HG03196 (cell line): ENCODE data around the gene PADI1.

Experiments used
- ATAC-seq: cut with Tn5 transposase; IDR thresholded peaks from one replicate; pipeline ENCODE4 v1.9.1; 2021; ENCODE audit not compliant: unreplicated experiment

The PADI1 gene

DNA sequence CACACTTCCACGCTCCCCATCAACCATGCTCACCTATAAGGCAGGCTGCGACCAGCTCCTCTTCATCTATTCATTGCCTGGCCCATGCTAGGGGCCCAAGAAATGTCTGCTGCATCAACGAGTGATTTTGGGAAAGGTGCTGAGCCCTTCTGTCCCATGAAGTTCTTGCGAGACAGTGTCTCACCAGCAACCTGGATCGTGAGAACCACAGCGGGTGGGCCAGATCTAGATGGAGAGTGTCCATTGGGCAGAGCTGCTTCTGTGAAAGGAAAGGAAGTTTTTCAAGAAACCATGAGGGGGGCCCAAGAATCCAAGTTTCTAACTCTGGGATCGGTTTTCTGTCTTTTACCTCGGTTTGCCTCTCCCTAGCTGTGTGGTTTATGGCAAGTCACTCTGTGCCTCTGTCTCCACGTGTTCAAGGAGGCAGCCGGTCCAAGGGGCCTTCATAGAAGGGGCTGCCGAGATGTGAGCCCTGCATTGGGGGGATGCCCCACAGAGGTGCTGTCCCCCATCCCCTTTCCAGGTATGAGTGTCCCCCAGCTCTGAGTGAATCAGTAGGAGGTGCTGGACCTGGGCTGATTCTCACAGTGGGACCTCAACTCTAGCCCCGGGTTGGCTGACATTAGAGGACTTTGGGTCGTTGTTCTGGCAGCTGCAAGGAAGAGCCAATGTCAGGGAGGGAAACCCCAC lies 8.3 kb upstream of the PADI1 start:
- no peak for ATAC-seq

DNA sequence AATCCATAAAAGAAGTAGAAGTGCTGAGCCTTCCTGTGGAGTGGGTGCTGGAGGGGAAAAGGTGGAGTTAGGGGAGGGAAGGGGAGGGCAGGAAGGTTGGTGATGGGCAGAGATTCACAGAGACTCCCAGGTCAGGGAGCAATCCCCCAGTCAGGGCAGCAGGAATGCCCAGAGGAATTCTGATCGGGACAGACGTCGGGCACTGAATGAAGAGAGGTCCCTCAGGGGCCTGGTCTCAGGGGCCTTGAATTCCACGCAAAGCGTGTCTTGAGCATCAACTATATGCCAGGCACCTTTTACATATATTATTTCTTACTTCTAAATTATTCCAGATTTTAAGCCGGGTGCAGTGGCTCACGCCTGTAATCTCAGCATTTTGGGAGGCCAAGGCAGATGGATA lies 7.2 kb upstream of the PADI1 start:
- ATAC-seq: no peak

- no peak for ATAC-seq
Measured at GRCh38 chr1:17198476-17199258, 6.3 kb upstream of the PADI1 start.

DNA sequence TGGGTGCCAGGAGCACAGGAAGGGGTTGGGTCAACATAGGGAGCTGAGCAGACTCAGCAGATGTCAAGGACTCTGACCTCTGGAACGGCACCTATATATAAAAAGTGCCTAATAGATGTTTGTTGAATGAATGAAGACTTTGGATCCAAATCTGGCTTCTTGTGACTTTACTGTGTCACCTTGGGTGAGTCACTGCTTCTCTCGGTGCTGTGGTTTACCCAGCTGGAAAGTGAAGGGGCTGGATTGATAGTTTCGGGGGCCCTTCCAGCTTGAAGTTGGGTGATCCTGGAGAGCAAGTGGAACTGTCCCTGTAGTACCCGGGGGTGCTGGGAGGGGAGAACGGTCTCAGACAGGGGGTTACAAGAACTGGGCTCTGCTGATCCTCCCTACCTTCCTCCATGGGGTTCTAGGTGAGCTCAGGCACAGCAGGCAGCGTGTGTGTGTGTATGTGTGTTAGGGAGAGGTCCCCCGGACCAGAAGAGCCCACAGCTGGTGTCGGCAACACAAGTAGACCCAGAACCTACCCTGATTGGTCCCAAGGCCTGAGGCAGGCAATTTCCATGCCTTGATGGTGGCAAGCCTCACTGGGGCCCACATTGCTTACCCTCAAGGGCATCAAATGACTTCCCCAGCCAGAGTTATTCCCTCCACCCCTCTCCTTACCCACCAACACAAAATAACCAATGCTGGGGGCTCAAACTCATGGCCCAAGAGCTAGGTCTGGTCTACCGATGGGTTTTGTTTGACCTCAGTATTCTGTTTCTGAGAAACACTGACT lies 5.5 kb upstream of the PADI1 start:
- ATAC-seq: no peak

DNA sequence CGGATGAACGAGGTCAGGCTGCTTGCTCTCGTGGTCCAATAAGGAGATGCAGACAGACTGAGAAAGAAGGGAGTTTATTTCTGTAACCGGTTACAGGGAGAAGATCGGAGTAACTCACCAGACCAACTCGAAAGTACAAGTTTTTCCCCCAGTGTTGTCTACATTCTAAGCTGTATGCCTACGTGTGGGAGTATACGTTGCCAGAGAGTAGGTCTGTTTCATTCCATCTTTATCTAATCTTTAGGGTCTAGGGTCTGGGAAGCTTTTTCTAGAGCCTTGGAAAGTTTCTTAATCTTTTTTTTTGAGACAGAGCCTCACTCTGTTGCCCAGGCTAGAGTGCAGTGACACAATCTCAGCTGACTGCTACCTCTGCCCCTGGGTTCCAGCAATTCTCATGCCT lies 4.7 kb upstream of the PADI1 start:
- no peak for ATAC-seq

DNA sequence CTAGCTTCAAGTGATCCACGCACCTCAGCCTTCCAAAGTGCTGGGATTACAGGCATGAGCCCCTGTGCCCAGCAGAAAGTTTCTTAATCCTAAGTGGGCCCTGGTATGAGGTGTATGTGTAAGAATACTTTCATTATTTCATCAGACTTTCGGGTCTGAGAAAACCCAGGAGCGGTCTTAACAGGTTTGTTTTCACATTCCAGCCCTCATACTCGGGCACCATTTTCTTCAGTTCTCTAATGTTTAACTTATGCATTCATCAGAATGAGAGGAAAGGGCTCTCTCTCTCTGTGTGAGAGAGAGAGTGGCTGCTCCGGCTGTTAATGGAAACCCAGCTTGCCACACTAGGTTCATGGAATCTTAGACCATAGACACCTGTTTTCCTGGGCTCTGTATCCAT lies 4.2 kb upstream of the PADI1 start:
- no peak for ATAC-seq

- ATAC-seq: no peak
Measured at GRCh38 chr1:17201201-17202021, 3.5 kb upstream of the PADI1 start.

GRCh38 chr1:17205652-17206051 lies 724 bp downstream of the PADI1 start:
- ATAC-seq: no peak

DNA sequence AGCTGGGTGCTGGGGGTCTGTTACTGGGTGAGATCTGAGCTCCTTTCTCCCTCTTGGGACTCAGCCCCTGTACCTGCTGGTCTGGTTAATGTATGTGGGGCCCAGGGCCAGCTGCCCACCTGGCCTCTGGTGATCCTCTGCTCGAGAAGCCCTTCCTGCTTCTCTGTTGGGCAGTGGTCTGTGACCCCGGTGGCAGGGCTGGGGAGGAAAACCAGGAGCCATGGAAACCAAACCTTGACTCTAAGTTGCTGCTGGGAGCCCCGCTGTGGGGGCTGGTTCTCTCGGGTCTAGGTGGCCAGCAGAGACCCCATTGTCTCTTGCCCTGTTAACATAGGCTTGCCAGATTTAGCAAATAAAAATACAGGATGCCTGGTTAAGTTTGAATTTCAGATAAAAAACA lies 1.3 kb downstream of the PADI1 start:
- ATAC-seq: no peak

DNA sequence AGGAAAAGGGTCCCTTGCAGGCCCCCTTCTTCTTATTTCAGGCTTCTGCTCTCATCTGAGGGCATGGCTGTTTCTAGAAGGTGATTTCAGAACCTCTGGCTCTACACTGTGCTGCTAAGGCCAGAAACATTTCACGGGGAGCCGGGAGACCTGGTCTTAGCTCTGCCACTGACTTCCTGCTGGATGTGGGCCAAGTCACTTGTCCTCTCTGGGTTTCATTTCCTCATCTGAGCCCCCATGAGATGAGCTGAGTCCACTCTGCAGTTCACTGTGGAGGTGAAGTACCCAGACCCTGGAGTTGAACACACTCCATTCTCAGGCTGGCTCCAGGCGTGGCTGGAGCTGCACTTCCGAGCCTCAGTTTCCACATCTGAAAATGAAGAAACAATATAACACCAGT lies 2.1 kb downstream of the PADI1 start:
- peak; percentile 62 for ATAC-seq

- no peak for ATAC-seq
Measured at GRCh38 chr1:17207540-17207939, 2.6 kb downstream of the PADI1 start.

DNA sequence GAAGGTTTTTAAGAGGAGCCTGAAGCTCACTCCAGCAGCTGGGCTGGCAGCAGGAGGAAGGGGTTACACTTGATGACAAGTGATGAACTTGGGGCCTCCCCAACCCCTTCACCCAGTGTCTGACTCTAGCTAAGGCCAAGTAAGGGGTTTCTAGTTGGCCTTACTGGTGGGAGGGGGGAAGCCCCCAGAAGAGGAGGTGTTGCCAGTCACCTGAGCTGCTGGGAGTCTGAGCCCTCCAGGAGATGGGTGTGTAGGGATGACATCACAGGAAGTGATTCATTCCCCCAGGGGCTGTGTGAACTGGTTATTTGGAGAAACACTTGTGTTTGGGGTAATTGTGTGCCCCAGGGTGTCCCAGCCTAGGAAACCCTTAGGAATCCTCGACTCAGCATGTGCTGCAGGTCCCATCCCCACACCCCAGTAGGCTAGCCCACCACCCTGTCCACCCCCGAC lies 3.1 kb downstream of the PADI1 start:
- peak; percentile 57 for ATAC-seq

DNA sequence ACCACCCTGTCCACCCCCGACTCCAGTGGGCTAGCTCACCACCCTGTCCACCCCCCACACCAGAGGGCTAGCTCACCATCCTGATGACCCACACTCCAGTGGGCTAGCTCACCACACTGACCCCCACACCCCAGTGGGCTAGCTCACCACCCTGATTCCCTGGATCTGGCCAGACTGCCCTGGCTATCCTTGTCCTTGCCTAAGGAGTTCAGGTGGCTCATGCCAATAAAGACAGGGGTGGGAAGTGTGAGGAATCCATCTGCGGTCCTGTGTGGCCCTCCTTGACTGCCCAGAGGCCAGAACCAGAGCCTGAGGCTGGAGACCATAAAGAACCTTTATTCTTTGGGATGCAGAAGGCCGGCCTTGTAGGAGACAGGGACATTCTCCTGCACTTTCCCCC lies 3.6 kb downstream of the PADI1 start:
- ATAC-seq: no peak

GRCh38 chr1:17209430-17209829 lies 4.5 kb downstream of the PADI1 start:
- no peak for ATAC-seq

DNA sequence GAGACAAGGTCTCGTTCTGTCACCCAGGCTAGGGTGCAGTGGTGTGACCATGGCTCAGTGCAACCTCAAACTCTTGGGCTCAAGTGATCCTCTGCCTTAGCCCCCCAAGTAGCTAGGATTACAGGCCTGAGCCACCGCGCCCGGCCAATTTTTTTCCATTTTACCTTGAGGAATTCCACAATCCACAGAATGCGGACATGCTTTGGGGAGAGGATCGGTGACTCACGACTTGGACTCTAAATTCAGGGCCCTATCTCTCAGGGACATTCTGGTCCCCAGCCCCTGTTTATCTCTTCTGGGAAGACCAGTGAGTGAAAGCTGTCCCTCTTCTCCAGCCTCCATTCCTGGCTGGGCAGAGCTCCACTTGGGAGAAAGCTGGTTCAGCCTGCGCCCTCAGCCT lies 5.2 kb downstream of the PADI1 start:
- ATAC-seq: no peak

- ATAC-seq: no peak
Measured at GRCh38 chr1:17211377-17211776, 6.4 kb downstream of the PADI1 start.

- no peak for ATAC-seq
Measured at GRCh38 chr1:17212009-17212408, 7.1 kb downstream of the PADI1 start.

DNA sequence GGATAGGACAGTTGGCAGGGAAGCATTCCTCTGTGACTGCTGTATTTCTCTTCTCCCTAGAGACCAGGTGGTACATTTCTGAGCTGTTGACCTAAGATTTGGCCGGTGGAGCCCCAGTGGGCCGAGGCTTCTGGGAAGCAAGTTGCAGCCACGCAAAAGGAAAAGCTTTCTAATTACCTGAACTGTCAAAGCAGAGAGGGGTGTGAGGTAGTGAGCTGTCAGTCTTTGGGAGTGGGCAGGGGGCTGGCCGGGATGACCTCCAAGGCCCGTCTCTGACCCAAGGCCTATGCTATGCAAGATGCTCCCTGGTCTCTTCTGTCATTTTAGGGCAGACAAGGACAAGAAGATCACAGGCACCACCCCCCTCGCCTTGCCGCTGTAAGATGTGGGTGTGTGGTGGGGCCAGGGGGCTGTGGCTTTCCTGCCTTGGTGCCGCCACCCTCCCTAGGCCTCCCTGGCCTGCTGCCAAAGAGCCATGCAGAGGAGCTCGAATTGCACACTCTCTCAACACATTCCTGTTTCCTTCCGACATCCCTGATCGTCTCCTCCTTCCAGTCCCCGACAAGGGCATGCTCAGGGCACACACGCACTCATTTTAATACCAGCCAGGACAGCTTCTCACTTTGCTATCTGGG lies 7.7 kb downstream of the PADI1 start:
- ATAC-seq: no peak

GRCh38 chr1:17213148-17213781 lies 8.3 kb downstream of the PADI1 start:
- no peak for ATAC-seq

DNA sequence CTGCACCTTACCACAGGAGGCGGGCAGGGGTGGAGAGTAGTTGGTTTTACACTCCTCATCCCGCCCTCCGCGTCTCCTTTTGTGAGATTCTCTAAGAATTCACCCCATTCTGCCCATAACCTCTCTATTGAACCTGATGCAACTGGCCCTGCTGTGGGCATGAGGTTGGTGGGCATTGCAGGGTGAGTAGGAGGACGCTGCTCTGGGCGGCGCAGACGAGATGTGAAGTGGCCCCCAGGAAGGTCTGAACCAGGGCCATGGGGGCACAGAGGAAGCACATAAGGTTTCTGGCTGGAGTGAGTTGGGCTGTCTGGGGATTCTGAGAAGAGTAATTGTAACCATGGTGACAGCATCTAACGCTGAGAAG lies 8.8 kb downstream of the PADI1 start:
- ATAC-seq: no peak
